IMR-90 (cell line): ENCODE results near the gene GRM5.

Experiments used
- BHLHE40 ChIP-seq: fragments of 150-350 bp; IDR thresholded peaks from 2 replicates; pipeline ENCODE4 v1.6.1; 2016; ENCODE audit warnings: mild to moderate bottlenecking, low read depth, low read length
- CTCF ChIP-seq: conservative IDR thresholded peaks from 2 replicates; pipeline ENCODE4 v1.5.1; 2012; ENCODE audit warnings: mild to moderate bottlenecking, low read depth, low read length, improper control_type of control experiment
- FOS ChIP-seq: fragments of 150-350 bp; IDR thresholded peaks from 2 replicates; pipeline ENCODE4 v1.6.1; 2016; ENCODE audit warnings: low read depth, low read length
- MAFK ChIP-seq: IDR thresholded peaks from 2 replicates; pipeline ENCODE4 v1.6.1; 2012; ENCODE audit warnings: low read depth, low read length, improper control_type of control experiment
- RCOR1 ChIP-seq: IDR thresholded peaks from 2 replicates; pipeline ENCODE4 v1.6.1; 2012; ENCODE audit warnings: mild to moderate bottlenecking, low read length, improper control_type of control experiment; ENCODE audit not compliant: insufficient replicate concordance
- SMC3 ChIP-seq: fragments of 150-350 bp; IDR thresholded peaks from 2 replicates; pipeline ENCODE4 v1.6.1; 2016; ENCODE audit warnings: low read depth, mild to moderate bottlenecking, antibody characterized with exemption, low read length, moderate library complexity

- TF ChIP-seq FOS (no peak), BHLHE40 (no peak), CTCF (no peak), RCOR1 (no peak), MAFK (no peak), SMC3 (no peak)
Observed at GRCh38 chr11:88709567-88709966, 356.2 kb downstream of the GRM5 start.
